Ishikawa (cell line): ENCODE results near the gene SHQ1.
A peak's percentile ranks its signal among the peaks of the same experiment; 100 is the strongest.

Experiments
- CEBPB ChIP-seq: IDR thresholded peaks from 2 replicates; pipeline ENCODE4 v1.6.1; 2012
- CREB1 ChIP-seq: IDR thresholded peaks from 2 replicates; pipeline ENCODE4 v1.6.1; 2012; ENCODE audit warnings: low read depth
- EGR1 ChIP-seq: IDR thresholded peaks from 2 replicates; pipeline ENCODE4 v1.6.1; 2012
- EP300 ChIP-seq: IDR thresholded peaks from 2 replicates; pipeline ENCODE4 v1.6.1; 2012; ENCODE audit warnings: borderline replicate concordance
- FOXM1 ChIP-seq: IDR thresholded peaks from 2 replicates; pipeline ENCODE4 v1.6.1; 2012; ENCODE audit warnings: low read depth, borderline replicate concordance
- MAX ChIP-seq: IDR thresholded peaks from 2 replicates; pipeline ENCODE4 v1.6.1; 2012
- NFIC ChIP-seq: IDR thresholded peaks from 2 replicates; pipeline ENCODE4 v1.6.1; 2012
- RAD21 ChIP-seq: IDR thresholded peaks from 2 replicates; pipeline ENCODE4 v1.6.1; 2012; ENCODE audit warnings: low read depth
- REST ChIP-seq: IDR thresholded peaks from 2 replicates; pipeline ENCODE4 v1.6.1; 2012; ENCODE audit warnings: low read depth, mild to moderate bottlenecking
- TAF1 ChIP-seq: IDR thresholded peaks from 2 replicates; pipeline ENCODE4 v1.6.1; 2012; ENCODE audit warnings: low read depth, mild to moderate bottlenecking
- TCF12 ChIP-seq: IDR thresholded peaks from 2 replicates; pipeline ENCODE4 v1.6.1; 2012; ENCODE audit warnings: low read depth
- TEAD4 ChIP-seq: IDR thresholded peaks from 2 replicates; pipeline ENCODE4 v1.6.1; 2012
- USF1 ChIP-seq: IDR thresholded peaks from 2 replicates; pipeline ENCODE4 v1.6.1; 2012
- YY1 ChIP-seq: IDR thresholded peaks from 2 replicates; pipeline ENCODE4 v1.6.1; 2012; ENCODE audit warnings: low read depth
- ZBTB7A ChIP-seq: IDR thresholded peaks from 2 replicates; pipeline ENCODE4 v1.6.1; 2012; ENCODE audit warnings: low read depth

SHQ1 gene

GRCh38 chr3:72890166-72890925 is 42.1 kb upstream of the SHQ1 start:
- TF ChIP-seq EGR1 (no peak), TAF1 (no peak), TEAD4 (no peak)

- TF ChIP-seq EP300 (no peak), REST (no peak), FOXM1 (no peak), NFIC (no peak)
Measured at GRCh38 chr3:72889310-72890165, 41.3 kb upstream of the SHQ1 start.

- TF ChIP-seq NFIC (no peak), TAF1 (no peak), YY1 (no peak), FOXM1 (no peak), EP300 (no peak), EGR1 (no peak), TCF12 (no peak), CEBPB (no peak), TEAD4 (no peak), CREB1 (no peak), USF1 (no peak), RAD21 (no peak), ZBTB7A (no peak), MAX (no peak), REST (no peak)
Measured at GRCh38 chr3:72888546-72889309, 40.5 kb upstream of the SHQ1 start.

GRCh38 chr3:72887705-72888545 is 39.7 kb upstream of the SHQ1 start, which contains the start of gene GXYLT2:
Gene GXYLT2, plus strand, starts transcription at chr3:72888046. Its CDS starts 188 bp downstream, at chr3:72888234.
- TF ChIP-seq NFIC: no peak

GRCh38 chr3:72887343-72887704 is 39.1 kb upstream of the SHQ1 start:
- 0 out of 2 replicates have a peak, but pooled peaks have one; percentile 9 for TF ChIP-seq MAX
- TF ChIP-seq USF1: peak; percentile 47
- TF ChIP-seq EP300: no peak
- no peak for TF ChIP-seq FOXM1
- no peak for TF ChIP-seq TCF12
- TF ChIP-seq TEAD4: no peak
